Globus pallidus (tissue), 1 donor: ENCODE data around the gene KIR2DL1.
"Not testable (repeated sequence)": the region's sequence is repeated elsewhere in the genome, so short reads cannot be mapped to it uniquely, and the experiment has no call there.

Experiments used
- DNase-seq: peaks from one replicate; pipeline ENCODE4 v3.0.0-alpha.2; 2015; ENCODE audit warnings: low spot score

The KIR2DL1 gene

GRCh38 chr19:54769646-54770045, at the start of gene KIR2DL1:
KIR2DL1 (plus strand) TSS chr19:54769793; CDS start chr19:54769851, 58 bp downstream.
- not testable (repeated sequence) for DNase-seq

- DNase-seq = no peak
Measured at GRCh38 chr19:54724142-54724541, 45.5 kb upstream of the KIR2DL1 start, which contains the start of gene KIR3DL3. KIR3DL3 (plus strand) TSS chr19:54724442; CDS start chr19:54724497, 55 bp downstream.

GRCh38 chr19:54724644-54725043, 44.9 kb upstream of the KIR2DL1 start:
- DNase-seq = no peak

GRCh38 chr19:54725321-54725720, 44.3 kb upstream of the KIR2DL1 start:
- DNase-seq = no peak

GRCh38 chr19:54727562-54727961, 42.0 kb upstream of the KIR2DL1 start:
- DNase-seq = no peak

GRCh38 chr19:54728167-54728566, 41.4 kb upstream of the KIR2DL1 start:
- no peak for DNase-seq

- no peak for DNase-seq
Measured at GRCh38 chr19:54729416-54730188, 40.0 kb upstream of the KIR2DL1 start.

- no peak for DNase-seq
Measured at GRCh38 chr19:54731191-54731590, 38.4 kb upstream of the KIR2DL1 start.

GRCh38 chr19:54738306-54738705, 31.3 kb upstream of the KIR2DL1 start, which contains the start of gene KIR2DL3:
KIR2DL3 (plus strand) TSS chr19:54738513; CDS start chr19:54738546, 33 bp downstream.
- DNase-seq = not testable (repeated sequence)

GRCh38 chr19:54738715-54739114, 30.9 kb upstream of the KIR2DL1 start:
- DNase-seq = no peak

GRCh38 chr19:54739587-54740497, 29.8 kb upstream of the KIR2DL1 start:
- no peak for DNase-seq

- DNase-seq = not testable (repeated sequence)
Measured at GRCh38 chr19:54741950-54742349, 27.6 kb upstream of the KIR2DL1 start.

- not testable (repeated sequence) for DNase-seq
Measured at GRCh38 chr19:54744080-54744479, 25.5 kb upstream of the KIR2DL1 start.

GRCh38 chr19:54747614-54748322, 21.8 kb upstream of the KIR2DL1 start:
- DNase-seq = not testable (repeated sequence)

- DNase-seq = not testable (repeated sequence)
Measured at GRCh38 chr19:54750276-54750675, 19.3 kb upstream of the KIR2DL1 start.

- DNase-seq = not testable (repeated sequence)
Measured at GRCh38 chr19:54756204-54757110, 13.1 kb upstream of the KIR2DL1 start.

GRCh38 chr19:54758577-54758976, 11.0 kb upstream of the KIR2DL1 start:
- DNase-seq = not testable (repeated sequence)

- not testable (repeated sequence) for DNase-seq
Measured at GRCh38 chr19:54764219-54764618, 5.4 kb upstream of the KIR2DL1 start.

GRCh38 chr19:54766464-54766863, 3.1 kb upstream of the KIR2DL1 start:
- not testable (repeated sequence) for DNase-seq

- not testable (repeated sequence) for DNase-seq
Measured at GRCh38 chr19:54770511-54770910, 918 bp downstream of the KIR2DL1 start.
